Stimulated activated effector memory CD8-positive, alpha-beta T cell treated with anti-CD3 and anti-CD28 coated beads, Interleukin-12 subunit alpha, Interleukin-12 subunit beta, amount 100 ng/mL, for 72 hours (primary cell): Measurements from ENCODE around the gene TNNT3.
A peak's percentile ranks its signal among the peaks of the same experiment; 100 is the strongest.

ENCODE experiments used
- ATAC-seq: fragments of 150-1000 bp; cut with Tn5 transposase; 2 replicates; pipeline ENCODE4 v1.10.0; 2021
- DNase-seq, 2 donors: peaks; one replicate each; pipeline ENCODE4 v3.0.0; 2021 to 2022; ENCODE audit warnings: low spot score in 2 of 2
- H3K27ac Mint-ChIP-seq: one replicate; pipeline ENCODE4 v1.8.0; 2022; ENCODE audit warnings: mild to moderate bottlenecking, mixed read lengths
- H3K36me3 Mint-ChIP-seq: one replicate; pipeline ENCODE4 v1.8.0; 2022; ENCODE audit warnings: mild to moderate bottlenecking, mixed read lengths
- H3K4me1 Mint-ChIP-seq: one replicate; pipeline ENCODE4 v1.8.0; 2022; ENCODE audit warnings: mixed read lengths
- H3K4me3 Mint-ChIP-seq: one replicate; pipeline ENCODE4 v1.8.0; 2022; ENCODE audit warnings: mild to moderate bottlenecking, mixed read lengths
- H3K9me3 Mint-ChIP-seq: one replicate; pipeline ENCODE4 v1.8.0; 2022; ENCODE audit warnings: mixed read lengths

Gene TNNT3

GRCh38 chr11:1889224-1889930 is 30.1 kb upstream of the TNNT3 start:
- no peaks in the 10 kb centered on the region for H3K36me3 Mint-ChIP-seq
- DNase-seq = peak; percentile 54 to 77
- no peak overlapping the region for H3K27ac Mint-ChIP-seq
- no peaks in the 10 kb centered on the region for H3K9me3 Mint-ChIP-seq
- peaks cover 20% of the 10 kb centered on the region for H3K4me1 Mint-ChIP-seq
- peak overlapping the region; percentile 68 for H3K4me3 Mint-ChIP-seq
- ATAC-seq = peak; percentile 87

- H3K4me3 Mint-ChIP-seq = peak overlapping the region; percentile 68
- no peaks in the 10 kb centered on the region for H3K36me3 Mint-ChIP-seq
- ATAC-seq (no peak), DNase-seq (no peak)
- H3K9me3 Mint-ChIP-seq = no peaks in the 10 kb centered on the region
- H3K4me1 Mint-ChIP-seq = peaks cover 20% of the 10 kb centered on the region
- no peak overlapping the region for H3K27ac Mint-ChIP-seq
Measured at GRCh38 chr11:1889941-1890855, 29.3 kb upstream of the TNNT3 start.

GRCh38 chr11:1890856-1891830 is 28.4 kb upstream of the TNNT3 start:
- no peak for ATAC-seq
- no peaks in the 10 kb centered on the region for H3K9me3 Mint-ChIP-seq
- no peak overlapping the region for H3K27ac Mint-ChIP-seq
- no peak for DNase-seq
- H3K4me3 Mint-ChIP-seq = no peak overlapping the region
- H3K36me3 Mint-ChIP-seq = no peaks in the 10 kb centered on the region
- H3K4me1 Mint-ChIP-seq = peaks cover 20% of the 10 kb centered on the region

- Mint-ChIP-seq H3K36me3 (no peaks in the 10 kb centered on the region), H3K9me3 (no peaks in the 10 kb centered on the region), H3K4me3 (peak within 1 kb of the TSS; percentile 11), H3K4me1 (peaks cover 20% of the 10 kb centered on the region), H3K27ac (no peak within 1 kb of the TSS)
- ATAC-seq = no peak
- no peak for DNase-seq
Measured at GRCh38 chr11:1891831-1892115, 27.7 kb upstream of the TNNT3 start, which contains the start of gene PRR33. TSS of gene PRR33 (minus strand) at chr11:1891895. CDS start at chr11:1890584, 1,311 bp downstream.

- Mint-ChIP-seq H3K4me3 (peak overlapping the region; percentile 11), H3K9me3 (no peaks in the 10 kb centered on the region), H3K27ac (no peak overlapping the region), H3K36me3 (no peaks in the 10 kb centered on the region), H3K4me1 (peaks cover 20% of the 10 kb centered on the region)
- DNase-seq = no peak
- ATAC-seq = no peak
Measured at GRCh38 chr11:1892116-1892515, 27.4 kb upstream of the TNNT3 start.

GRCh38 chr11:1892558-1892957 is 26.9 kb upstream of the TNNT3 start:
- ATAC-seq (no peak), DNase-seq (no peak)
- H3K4me1 Mint-ChIP-seq = peaks cover 20% of the 10 kb centered on the region
- H3K9me3 Mint-ChIP-seq = no peaks in the 10 kb centered on the region
- H3K27ac Mint-ChIP-seq = no peak overlapping the region
- H3K4me3 Mint-ChIP-seq = peak overlapping the region; percentile 11
- no peaks in the 10 kb centered on the region for H3K36me3 Mint-ChIP-seq

GRCh38 chr11:1893581-1894359 is 25.7 kb upstream of the TNNT3 start:
- H3K27ac Mint-ChIP-seq = no peak overlapping the region
- no peaks in the 10 kb centered on the region for H3K36me3 Mint-ChIP-seq
- peak overlapping the region; percentile 1 for H3K4me3 Mint-ChIP-seq
- no peak for ATAC-seq
- no peak for DNase-seq
- no peaks in the 10 kb centered on the region for H3K9me3 Mint-ChIP-seq
- H3K4me1 Mint-ChIP-seq = peaks cover 20% of the 10 kb centered on the region

GRCh38 chr11:1894759-1895158 is 24.7 kb upstream of the TNNT3 start:
- H3K4me3 Mint-ChIP-seq = no peak overlapping the region
- peaks cover 20% of the 10 kb centered on the region for H3K4me1 Mint-ChIP-seq
- H3K27ac Mint-ChIP-seq = no peak overlapping the region
- no peak for DNase-seq
- no peak for ATAC-seq
- H3K36me3 Mint-ChIP-seq = no peaks in the 10 kb centered on the region
- no peaks in the 10 kb centered on the region for H3K9me3 Mint-ChIP-seq

- H3K36me3 Mint-ChIP-seq = no peaks in the 10 kb centered on the region
- ATAC-seq (no peak), DNase-seq (no peak)
- no peaks in the 10 kb centered on the region for H3K9me3 Mint-ChIP-seq
- H3K4me3 Mint-ChIP-seq = no peak overlapping the region
- peaks cover 20% of the 10 kb centered on the region for H3K4me1 Mint-ChIP-seq
- no peak overlapping the region for H3K27ac Mint-ChIP-seq
Measured at GRCh38 chr11:1896468-1896867, 23.0 kb upstream of the TNNT3 start.

- DNase-seq (no peak), ATAC-seq (no peak)
- Mint-ChIP-seq H3K27ac (no peak overlapping the region), H3K4me3 (no peak overlapping the region), H3K36me3 (no peaks in the 10 kb centered on the region), H3K4me1 (peaks cover 20% of the 10 kb centered on the region), H3K9me3 (no peaks in the 10 kb centered on the region)
Measured at GRCh38 chr11:1896923-1897322, 22.6 kb upstream of the TNNT3 start.

GRCh38 chr11:1899090-1899489 is 20.4 kb upstream of the TNNT3 start:
- Mint-ChIP-seq H3K4me1 (no peaks in the 10 kb centered on the region), H3K4me3 (no peak overlapping the region), H3K27ac (no peak overlapping the region), H3K9me3 (no peaks in the 10 kb centered on the region), H3K36me3 (no peaks in the 10 kb centered on the region)
- DNase-seq (no peak), ATAC-seq (no peak)

- DNase-seq (no peak), ATAC-seq (no peak)
- no peak overlapping the region for H3K4me3 Mint-ChIP-seq
- H3K9me3 Mint-ChIP-seq = no peaks in the 10 kb centered on the region
- no peaks in the 10 kb centered on the region for H3K4me1 Mint-ChIP-seq
- H3K36me3 Mint-ChIP-seq = no peaks in the 10 kb centered on the region
- no peak overlapping the region for H3K27ac Mint-ChIP-seq
Measured at GRCh38 chr11:1899686-1900085, 19.8 kb upstream of the TNNT3 start.

- no peak for ATAC-seq
- Mint-ChIP-seq H3K4me1 (no peaks in the 10 kb centered on the region), H3K9me3 (no peaks in the 10 kb centered on the region), H3K36me3 (no peaks in the 10 kb centered on the region), H3K4me3 (no peak overlapping the region), H3K27ac (no peak overlapping the region)
- no peak for DNase-seq
Measured at GRCh38 chr11:1906181-1906580, 13.3 kb upstream of the TNNT3 start.

- H3K27ac Mint-ChIP-seq = no peak overlapping the region
- ATAC-seq (no peak), DNase-seq (no peak)
- no peaks in the 10 kb centered on the region for H3K4me1 Mint-ChIP-seq
- no peak overlapping the region for H3K4me3 Mint-ChIP-seq
- no peaks in the 10 kb centered on the region for H3K36me3 Mint-ChIP-seq
- no peaks in the 10 kb centered on the region for H3K9me3 Mint-ChIP-seq
Measured at GRCh38 chr11:1906611-1907423, 12.7 kb upstream of the TNNT3 start.
